ENCODE results near the gene CD47. TPM values are rescaled to one million over a fixed set of nuclear protein-coding genes. Genes with fewer than 3 reads are reported as not detected.
A peak's percentile ranks its signal among the peaks of the same experiment; 100 is the strongest.

Gene CD47
- total RNA-seq, 2 donors from 2014 or later = 68.1 to 101 TPM

DNA sequence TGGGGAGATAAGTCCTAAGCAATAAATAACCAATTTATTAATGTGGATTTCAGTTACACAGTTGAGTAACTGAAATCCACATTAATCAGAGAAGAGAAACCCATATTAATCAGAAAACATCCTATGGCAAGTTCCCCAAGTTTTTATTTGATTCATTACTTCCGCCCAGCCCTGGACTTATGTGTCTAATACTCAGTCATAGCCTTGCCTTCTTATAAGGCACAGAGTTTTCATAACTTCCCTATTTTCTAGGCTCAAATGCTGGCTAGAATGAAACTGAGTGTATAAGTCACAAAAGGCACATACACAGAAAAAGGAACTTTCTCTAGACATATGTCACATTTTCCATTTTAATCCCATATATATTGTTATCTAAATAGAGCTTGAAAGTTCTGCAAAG is 28.8 kb downstream of the CD47 start:
- intact Hi-C loops (cut with DNase I) = no loop called here
- no peak overlapping the region for H3K9ac ChIP-seq (ENCODE audit: low read depth in 2 of 2, low read length in 2 of 2)
- no peaks in the 10 kb centered on the region for H3K36me3 ChIP-seq

DNA sequence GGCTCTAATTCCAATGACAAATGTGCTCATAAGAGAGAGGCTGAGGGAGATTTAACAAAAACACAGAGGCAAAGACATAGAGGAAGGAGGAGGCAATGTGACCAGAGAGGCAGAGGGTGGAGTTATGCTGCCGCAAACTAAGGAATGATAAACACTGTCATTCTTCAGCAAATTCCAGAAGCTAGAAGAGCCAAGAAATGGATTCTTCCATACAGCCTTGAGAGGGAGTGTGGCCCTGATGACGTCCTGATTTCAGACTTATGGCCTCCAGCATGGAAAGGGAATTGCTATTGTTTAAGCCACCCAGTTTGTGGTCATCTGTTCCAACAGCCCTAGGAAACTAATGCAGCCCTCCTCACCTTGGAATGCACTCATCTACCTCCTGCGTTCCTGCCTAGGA is 30.5 kb downstream of the CD47 start:
- Histone ChIP-seq H3K27me3 (no peaks in the 10 kb centered on the region), H3K9me3 (no peaks in the 10 kb centered on the region), H3K36me3 (no peaks in the 10 kb centered on the region), H3K9ac (ENCODE audit: low read depth in 2 of 2, low read length in 2 of 2) (no peak overlapping the region), H3K27ac (no peak overlapping the region), H3K4me1 (no peaks in the 10 kb centered on the region), H3K4me3 (no peak overlapping the region)
- TF ChIP-seq, protein P1, sequence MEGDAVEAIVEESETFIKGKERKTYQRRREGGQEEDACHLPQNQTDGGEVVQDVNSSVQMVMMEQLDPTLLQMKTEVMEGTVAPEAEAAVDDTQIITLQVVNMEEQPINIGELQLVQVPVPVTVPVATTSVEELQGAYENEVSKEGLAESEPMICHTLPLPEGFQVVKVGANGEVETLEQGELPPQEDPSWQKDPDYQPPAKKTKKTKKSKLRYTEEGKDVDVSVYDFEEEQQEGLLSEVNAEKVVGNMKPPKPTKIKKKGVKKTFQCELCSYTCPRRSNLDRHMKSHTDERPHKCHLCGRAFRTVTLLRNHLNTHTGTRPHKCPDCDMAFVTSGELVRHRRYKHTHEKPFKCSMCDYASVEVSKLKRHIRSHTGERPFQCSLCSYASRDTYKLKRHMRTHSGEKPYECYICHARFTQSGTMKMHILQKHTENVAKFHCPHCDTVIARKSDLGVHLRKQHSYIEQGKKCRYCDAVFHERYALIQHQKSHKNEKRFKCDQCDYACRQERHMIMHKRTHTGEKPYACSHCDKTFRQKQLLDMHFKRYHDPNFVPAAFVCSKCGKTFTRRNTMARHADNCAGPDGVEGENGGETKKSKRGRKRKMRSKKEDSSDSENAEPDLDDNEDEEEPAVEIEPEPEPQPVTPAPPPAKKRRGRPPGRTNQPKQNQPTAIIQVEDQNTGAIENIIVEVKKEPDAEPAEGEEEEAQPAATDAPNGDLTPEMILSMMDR (IDR thresholded peaks at IDR 0.05) = no peak
- intact Hi-C loops (cut with DNase I) = no loop called here
- DNase-seq = no peak

More for the DNA sequence above, 28.8 kb downstream of the CD47 start:
- Histone ChIP-seq H3K4me3 (no peak overlapping the region), H3K27ac (no peak overlapping the region), H3K27me3 (no peaks in the 10 kb centered on the region), H3K9me3 (no peaks in the 10 kb centered on the region), H3K4me1 (no peaks in the 10 kb centered on the region)
- DNase-seq = no peak
- TF ChIP-seq, protein P1 (IDR thresholded peaks at IDR 0.05) = no peak

DNA sequence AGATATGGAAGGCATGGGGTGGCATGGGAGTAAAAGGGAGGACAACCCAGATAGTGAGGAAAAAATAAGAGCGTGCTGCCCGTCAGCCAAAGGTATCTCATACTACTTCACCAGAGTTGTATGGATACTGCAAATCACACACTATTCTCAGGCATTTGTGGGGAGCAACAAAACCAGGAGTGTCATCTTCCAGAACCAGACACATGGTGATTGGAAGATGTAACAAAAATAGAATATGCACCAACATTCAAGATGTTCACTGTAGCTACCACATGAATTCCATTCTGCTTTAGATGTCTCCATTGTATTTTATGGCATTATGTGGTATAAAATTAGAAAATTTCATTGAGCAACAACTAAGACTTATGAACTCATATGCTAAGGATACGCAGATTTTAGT is 34.9 kb downstream of the CD47 start:
- intact Hi-C loops (cut with DNase I) = no loop called here
- Histone ChIP-seq H3K4me3 (no peak overlapping the region), H3K9me3 (no peaks in the 10 kb centered on the region), H3K4me1 (no peaks in the 10 kb centered on the region), H3K27me3 (no peaks in the 10 kb centered on the region), H3K9ac (ENCODE audit: low read depth in 2 of 2, low read length in 2 of 2) (no peak overlapping the region), H3K36me3 (no peaks in the 10 kb centered on the region), H3K27ac (no peak overlapping the region)
- TF ChIP-seq, protein P1 (IDR thresholded peaks at IDR 0.05) = no peak
- DNase-seq = no peak

DNA sequence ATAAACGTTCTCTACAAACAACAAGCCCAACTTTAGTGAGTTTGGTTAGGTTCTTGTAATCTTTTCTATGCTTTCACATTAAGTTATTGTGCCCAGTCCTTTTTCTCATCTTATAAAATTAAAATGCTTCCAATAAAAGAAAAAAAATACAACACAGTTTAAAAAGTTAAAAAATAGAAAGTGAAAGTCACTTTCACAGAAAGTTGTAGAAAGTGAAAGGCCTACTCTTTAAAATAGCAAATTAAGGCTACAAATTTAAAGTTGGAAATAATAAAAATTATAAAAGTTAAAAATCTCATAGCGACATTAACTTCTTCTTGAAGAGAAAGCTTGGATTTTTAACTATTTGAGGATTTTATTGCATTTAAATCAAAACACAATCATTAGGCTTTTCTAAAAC is 35.9 kb downstream of the CD47 start:
- no peak for DNase-seq
- Histone ChIP-seq H3K27me3 (no peaks in the 10 kb centered on the region), H3K27ac (no peak overlapping the region), H3K9me3 (no peaks in the 10 kb centered on the region), H3K4me3 (no peak overlapping the region), H3K36me3 (no peaks in the 10 kb centered on the region), H3K9ac (ENCODE audit: low read depth in 2 of 2, low read length in 2 of 2) (no peak overlapping the region), H3K4me1 (no peaks in the 10 kb centered on the region)
- intact Hi-C loops (cut with DNase I) = no loop called here
- TF ChIP-seq, protein P1 (IDR thresholded peaks at IDR 0.05) = no peak

DNA sequence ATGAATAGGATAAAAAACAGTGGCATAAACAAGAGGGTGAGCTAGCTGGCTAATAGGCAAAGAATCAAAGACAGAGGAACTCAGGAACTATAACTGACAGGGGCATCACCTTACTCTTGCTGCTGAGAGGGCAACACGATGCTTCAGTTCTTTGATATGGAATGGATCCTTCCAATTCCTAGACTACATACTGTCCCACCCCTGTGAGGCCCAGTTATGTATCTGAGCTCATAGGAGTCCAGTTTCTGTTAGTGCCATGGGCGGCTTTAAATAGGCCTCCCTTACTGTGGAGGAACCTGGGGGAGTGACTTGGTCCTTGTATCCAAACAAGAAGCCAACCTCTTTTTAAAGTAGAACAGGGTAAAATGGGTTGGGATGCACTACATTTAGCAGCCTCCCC is 37.3 kb downstream of the CD47 start:
- no peak overlapping the region for H3K4me3 ChIP-seq
- H3K9me3 ChIP-seq = no peaks in the 10 kb centered on the region
- H3K27ac ChIP-seq = no peak overlapping the region
- intact Hi-C loops (cut with DNase I) = no loop called here
- TF ChIP-seq, protein P1 (IDR thresholded peaks at IDR 0.05) = no peak
- no peaks in the 10 kb centered on the region for H3K27me3 ChIP-seq
- no peaks in the 10 kb centered on the region for H3K4me1 ChIP-seq
- no peak overlapping the region for H3K9ac ChIP-seq (ENCODE audit: low read depth in 2 of 2, low read length in 2 of 2)
- no peaks in the 10 kb centered on the region for H3K36me3 ChIP-seq
- DNase-seq = no peak

DNA sequence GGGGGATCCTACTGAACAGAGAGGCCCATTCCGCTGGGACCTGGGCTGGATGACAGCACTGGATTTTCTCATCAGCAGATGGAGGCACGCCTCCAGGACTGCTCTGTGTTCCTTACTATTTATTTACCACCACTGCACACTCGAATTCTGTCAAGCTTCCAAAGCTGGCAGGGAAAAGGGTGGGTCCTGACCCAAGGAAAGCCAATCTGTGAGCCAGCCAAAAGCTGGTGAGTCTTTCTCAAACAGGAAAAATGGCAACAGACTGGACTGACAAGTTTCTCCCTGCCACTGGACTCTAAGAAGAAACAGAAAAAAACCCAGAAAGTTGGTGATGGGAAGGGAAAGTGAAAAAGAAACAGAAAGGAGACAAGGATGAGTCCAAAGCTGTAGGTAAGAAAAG is 37.8 kb downstream of the CD47 start:
- Histone ChIP-seq H3K27me3 (no peaks in the 10 kb centered on the region), H3K4me1 (no peaks in the 10 kb centered on the region), H3K27ac (no peak overlapping the region), H3K4me3 (no peak overlapping the region), H3K9ac (ENCODE audit: low read depth in 2 of 2, low read length in 2 of 2) (no peak overlapping the region), H3K9me3 (no peaks in the 10 kb centered on the region), H3K36me3 (no peaks in the 10 kb centered on the region)
- DNase-seq = peak; percentile 36
- TF ChIP-seq, protein P1 (IDR thresholded peaks at IDR 0.05) = no peak
- intact Hi-C loops (cut with DNase I) = no loop called here
